UCSD-AML1 (cell line): ENCODE measurements around the gene IGSF21.

Experiments used
- DNase-seq: peaks from one replicate; lab custom pipeline; 2025; ENCODE audit not compliant: unreplicated experiment; lab: John Stamatoyannopoulos, UW

The IGSF21 gene

DNA sequence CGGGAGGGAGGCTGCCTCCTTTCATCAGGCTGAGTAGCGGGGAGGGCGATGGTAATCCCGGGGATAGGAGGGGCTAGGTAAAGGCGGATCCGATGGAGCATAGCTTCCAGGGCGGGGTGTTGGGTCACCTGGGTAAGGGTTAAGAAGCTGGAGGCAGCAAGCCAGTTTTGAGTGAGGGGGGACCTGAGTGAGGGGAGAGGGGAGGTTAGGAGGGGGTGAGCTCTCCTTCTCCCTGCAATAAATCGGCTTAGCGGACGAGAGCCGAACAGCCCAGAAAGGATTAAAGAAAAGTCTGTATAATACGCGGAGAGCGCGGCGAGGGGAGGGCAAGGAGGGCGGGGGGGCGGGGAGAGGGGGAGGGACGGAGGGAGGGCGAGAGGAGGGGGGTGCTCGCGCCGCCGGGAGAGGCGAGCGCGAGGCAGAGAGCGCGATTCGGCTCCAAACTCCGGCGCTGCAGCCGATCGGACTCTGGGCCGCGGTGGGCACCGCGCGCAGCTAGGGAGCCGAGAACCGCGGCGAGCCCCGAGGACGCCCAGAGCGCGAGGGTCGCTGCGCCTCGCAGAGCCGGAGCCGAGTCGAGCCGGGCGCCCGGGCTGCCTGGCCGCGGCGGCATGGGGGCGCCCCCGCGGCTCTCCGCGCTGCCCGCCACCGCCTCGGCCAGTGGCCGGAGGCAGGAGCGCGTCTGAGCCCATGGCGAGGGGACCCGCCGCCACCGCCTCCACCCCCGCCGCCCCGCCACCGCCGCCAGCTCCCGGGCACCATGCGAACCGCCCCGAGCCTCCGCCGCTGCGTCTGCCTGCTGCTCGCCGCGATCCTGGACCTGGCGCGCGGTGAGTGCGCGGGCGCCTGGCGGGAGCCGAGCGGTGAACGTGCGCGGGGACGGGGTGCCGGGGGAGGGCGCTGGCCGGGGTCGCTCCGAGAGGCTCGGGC is at the start of gene IGSF21:
TSS of gene IGSF21 (plus strand) at position 430 of the 930 bp plus-strand sequence. CDS start at position 761, 331 bp downstream.
- DNase-seq: no peak

DNA sequence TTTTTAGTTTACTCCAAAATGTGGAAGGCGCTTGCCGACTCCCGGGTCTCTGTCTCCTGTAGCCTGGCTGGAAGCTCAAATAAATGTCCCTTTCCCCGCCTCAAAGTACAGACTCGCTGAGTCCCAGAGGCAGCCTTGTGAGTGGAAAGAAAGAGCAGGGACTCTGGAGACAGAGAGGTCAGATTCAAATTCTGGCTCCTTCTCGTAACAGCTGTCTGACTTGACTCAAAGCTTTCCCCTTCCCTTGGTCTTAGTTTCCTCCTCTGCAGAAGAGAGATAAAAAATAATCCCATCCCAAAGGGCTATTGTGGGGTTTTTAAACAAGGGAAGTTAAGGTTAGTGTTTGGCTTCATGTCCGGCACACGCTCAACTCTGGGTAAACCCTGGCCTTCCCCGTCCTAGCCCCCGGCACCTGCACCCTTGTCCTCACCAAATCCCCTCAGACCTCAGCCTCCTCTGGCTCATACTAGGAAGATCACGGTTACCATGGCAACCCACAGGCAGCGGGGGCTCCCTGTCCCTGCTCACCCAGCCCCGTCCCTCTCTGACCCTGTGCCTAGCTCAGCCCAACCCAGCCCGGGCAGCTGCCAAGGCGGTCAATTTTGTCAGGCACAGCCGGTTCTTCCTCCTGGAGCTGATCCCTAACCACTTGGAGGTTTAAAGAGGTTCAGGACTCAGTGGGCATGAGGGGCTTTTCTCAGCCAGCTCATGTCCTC is 49.2 kb upstream of the IGSF21 start:
- DNase-seq: no peak

DNA sequence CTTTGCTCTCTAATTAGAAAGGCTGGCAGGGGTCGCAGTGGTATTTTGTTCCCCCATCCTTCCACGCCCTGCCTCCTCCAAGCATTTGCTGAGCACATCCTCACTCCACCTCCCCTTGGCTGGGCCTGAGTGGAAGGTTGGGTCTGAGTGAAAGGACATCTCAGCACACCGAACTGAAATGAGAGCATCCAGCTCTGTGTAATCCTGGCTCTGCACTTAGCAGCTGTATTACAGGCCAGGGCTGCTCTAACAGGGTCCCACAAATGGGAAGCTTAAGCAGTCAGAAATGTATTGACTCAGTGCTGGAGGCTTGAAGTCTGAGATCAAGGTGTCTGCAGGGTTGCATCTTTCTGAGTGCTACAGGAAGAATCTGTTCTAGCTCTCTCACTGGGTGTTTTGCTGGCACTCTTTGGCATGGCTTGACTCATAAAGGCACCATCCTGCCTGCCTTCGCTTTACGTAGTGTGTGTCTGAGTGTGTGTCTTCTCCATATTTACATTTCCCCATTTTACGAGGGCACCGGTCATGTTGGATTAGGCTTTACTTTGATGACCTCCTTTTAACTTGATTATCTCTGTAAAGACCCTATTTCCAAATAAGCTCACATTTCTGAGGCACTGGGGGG is 48.5 kb upstream of the IGSF21 start:
- DNase-seq: no peak

DNA sequence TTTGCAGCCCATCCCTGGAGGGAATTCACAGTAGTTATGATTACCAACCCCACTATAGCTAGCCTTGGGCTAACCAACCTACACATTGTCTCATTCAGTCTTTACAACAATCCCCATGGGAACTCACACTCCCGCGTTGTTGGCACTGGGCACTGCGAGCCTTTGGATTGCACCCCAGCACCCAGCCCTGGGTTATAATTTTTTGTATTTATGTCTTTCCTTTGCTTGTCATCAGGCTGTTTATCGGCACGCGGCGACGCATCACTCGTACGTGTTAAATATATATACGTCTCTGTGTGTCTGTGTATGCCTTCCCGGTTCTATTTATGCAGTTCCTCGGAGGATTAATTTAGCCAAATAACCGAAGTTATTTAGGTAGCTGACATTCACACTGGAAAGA is 47.2 kb upstream of the IGSF21 start:
- DNase-seq: no peak

DNA sequence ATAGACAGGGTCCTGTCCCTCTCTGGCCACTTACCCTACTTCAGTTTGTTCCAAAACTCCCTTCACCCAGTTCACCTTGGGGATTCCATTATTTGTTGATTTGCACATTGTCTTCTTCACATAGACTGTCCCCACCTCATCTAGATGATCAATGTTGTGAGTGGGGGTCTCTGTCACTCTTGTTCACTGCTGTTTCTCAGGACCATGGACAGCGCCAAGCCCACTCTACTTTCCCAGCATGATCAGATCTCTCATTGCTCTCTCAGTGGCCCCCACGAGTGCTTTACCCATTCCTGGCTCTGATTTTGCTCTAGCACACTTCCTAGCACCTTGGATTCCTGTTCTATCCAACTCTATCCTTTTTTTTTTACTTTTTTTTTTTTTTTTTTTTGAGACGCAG is 45.4 kb upstream of the IGSF21 start:
- no peak for DNase-seq

DNA sequence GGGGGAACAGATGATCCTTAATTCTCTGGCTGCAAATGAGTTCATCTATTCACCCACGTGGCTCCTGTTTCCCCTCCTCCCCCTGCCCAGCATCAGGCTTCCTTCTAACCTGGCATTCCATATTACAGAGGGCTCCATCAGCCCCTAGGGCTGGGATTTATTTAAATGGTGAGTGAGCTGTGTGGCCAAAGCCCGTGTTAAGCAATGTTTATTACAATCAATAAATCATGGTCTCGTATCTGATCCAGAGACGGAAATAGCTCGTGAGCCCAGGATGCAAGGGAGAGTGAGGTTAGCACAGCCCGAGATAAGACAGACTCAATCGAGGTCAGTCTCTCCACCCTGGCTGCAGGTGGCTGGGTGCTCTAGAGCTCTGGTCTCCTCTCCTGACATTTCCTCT is 43.1 kb upstream of the IGSF21 start:
- no peak for DNase-seq

DNA sequence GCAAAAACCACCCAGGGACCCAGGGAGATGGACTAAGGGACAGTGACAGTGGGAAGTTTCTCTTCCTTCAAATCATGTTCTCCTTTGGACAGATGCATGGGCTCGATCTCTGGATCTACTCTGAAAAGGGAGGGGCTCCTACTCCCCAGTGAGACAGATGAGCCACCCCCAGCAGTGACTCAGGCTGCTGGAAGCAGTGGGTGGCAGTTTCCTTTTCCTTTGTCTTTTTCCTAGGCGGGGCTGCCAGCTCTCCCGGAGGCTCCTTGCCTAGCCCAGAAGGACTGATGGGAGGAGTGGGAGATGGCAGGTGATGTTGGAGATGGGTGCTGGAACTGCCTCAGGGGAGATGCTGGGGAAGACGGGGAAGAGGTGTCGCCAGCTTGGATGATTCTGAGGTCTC is 41.0 kb upstream of the IGSF21 start:
- DNase-seq: no peak

DNA sequence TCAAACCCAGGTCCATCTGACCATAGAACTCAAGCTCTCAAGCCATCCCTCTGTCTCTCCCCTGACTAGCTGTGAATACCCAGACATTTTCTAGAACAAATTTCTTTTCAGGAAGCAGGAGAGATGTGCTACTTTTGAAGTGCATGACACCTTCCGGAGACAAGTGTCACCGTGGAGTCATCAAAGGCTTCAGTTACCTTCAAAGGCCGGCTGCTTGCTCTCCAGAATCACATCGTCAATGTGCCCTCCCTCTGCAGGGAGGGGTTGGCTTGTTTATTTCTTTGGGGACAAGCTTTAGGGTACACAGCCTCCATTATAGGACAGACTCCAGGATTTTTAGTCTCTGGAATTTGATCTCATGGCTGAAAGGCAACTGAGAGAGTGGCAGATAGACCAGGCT is 37.7 kb upstream of the IGSF21 start:
- DNase-seq: no peak

DNA sequence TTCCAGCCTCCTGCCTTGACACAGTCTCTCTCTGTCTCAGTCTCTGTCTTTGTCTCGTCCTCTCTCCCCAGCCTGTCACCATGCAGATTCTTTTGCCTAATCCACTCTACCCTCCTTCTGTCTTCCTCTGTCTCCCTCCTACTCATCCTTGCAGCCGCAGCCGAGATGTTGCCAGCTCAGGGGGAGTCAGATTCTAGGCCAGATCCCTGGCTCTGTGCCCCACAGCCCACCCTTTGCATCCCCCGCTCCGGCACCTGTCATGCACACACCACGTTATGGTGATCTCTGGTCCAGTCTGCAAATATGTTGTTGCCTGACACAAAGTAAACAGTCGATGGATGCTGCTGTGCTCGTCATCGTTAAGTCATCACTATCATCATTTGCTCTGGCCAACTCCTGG is 35.5 kb upstream of the IGSF21 start:
- no peak for DNase-seq

DNA sequence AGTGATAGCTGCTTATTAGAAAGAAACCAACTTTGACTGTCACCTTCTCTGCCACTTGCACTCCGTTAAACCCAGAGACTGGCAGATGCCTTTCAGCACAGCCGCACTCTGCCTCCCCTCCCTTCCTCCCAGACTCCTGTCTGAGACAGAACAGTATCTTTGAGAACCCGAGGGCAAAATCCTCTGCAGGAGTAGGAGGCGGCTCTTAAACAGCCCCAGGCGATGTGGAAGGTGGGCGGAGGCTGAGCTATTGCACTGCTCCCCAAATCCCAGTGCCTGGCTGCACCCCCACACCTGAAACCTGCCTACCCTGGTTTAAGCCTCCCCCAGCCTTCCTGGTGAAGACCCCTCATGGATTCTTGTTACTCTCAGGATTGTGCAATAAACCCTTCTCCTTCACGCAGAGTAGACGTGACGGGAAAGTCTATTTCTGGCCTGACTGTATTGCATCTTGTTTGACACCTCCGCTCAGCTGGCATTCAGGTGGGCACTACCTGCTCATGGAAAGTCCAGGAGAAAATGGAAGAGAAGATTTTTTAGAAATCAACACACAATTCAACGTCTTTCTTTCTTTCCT is 34.4 kb upstream of the IGSF21 start:
- DNase-seq: no peak

DNA sequence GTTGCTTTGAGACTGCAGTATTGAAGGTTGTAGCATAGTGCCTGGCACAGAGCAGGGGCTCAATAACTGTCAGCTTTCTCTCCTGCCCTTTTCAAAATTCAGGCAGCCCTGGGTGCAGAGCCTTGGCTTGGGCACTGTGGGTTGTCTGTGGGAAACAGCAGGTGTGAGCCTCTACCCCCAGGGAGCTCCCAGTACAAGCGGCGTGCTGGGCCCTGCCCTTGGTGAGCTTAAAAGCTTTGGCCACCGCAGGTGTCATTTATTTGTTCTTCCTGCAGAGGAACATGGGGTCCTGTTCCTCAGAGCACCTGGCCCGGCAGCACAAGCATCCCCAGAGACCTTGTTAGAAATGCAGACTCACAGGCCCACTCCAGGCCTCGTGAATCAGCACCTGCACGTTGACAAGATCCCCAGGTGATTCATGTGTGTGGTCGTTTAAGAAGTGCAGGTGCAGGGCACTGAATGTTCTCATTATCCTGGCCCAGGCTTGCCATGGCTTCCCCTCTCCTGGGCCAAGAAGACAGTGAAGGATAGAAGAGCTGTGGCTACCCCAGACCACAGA is 29.9 kb upstream of the IGSF21 start:
- DNase-seq: no peak

DNA sequence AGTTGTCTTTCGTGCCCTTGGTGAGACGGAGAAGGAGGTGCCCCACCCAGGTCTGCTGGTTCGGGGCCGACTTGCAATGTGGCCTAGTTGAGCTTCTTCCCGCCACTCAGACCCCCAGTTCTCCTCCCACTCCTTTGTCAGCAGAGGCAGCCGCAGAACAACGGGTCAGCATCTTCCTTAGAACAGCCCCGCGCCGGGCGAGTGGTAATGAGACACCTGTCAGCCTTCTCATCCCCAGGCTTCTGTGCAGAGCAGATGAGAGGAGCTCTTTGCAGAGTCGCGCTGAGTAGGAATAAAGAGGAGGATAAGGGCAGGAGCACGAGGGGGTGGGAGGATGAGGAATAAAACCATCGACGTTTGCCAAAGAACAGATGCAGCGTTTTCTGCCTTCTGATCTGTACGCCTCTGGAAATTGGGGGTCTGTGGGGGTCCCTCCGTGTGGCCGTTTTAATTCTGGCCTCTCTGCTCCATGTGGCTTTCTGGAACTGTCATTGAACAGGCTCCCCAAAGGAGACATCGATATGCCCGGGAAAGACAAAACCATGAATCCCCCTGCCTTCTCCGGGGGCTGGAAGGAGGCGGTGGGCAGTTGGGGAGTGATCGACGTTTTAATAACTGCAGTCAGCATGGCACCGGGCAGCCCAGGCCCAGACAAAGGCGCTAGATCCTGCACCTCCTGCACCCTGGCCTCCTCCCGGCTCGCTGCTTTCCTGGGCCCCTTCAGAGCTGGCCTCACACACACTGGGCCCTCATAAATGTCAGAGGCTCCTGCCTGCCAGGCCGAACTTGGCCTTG is 27.5 kb upstream of the IGSF21 start:
- DNase-seq: no peak

DNA sequence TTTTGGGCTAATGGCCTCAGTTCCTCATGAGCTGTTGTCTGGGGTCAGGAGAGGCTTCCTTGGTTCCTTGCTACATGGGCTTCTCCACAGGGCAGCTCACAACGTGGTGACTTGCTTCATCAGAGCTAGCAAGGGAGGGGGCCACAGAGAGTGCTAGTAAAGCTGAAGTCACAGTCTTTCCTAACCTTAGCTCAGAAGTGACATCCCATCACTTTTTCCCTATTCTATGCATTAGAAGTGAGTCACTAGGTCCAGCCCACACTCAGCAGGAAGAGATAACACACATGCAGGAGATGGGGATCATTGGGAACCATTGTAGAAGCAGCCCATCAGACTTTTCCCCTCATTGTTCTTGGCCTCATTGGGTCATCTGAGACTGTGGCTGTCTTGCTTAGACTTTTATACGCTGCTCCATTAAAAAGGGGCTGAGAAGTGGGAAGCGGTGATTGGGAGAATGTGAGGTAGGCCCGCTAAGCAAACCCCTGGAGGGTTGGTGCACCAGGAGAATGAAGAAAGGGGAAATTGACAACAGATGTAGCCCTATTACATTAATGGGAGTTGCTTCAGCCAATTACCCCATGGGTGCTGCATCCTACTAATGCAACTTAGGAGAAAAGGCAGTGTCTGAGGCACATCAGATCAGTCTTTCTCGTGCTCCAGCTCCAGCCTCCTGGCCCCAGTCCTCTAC is 22.1 kb upstream of the IGSF21 start:
- no peak for DNase-seq

DNA sequence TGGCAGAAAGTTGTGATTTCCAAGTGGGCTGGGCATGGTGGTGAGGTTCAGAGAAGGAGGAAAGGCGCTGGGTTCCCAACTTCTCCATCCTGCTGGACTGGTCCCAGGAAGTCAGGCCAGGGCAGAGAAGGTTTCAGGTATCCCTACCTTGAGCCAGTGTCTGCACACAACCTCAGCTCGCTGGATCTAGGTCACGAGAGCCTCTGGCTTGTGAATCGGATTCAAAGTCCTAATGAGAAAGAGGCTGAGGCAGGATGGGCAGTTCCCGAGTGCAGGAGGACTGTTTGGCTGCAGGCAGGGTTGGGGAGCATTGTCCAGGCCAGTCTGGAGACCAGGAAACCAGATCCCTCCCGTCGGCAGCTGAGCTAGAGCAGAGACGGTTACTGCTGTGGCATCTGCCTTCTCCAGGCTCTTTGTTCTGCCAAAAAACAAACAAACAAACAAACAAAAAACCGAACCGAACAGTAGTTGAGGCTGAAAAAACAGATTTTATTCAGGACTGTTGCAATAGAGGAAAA is 19.5 kb upstream of the IGSF21 start:
- no peak for DNase-seq

DNA sequence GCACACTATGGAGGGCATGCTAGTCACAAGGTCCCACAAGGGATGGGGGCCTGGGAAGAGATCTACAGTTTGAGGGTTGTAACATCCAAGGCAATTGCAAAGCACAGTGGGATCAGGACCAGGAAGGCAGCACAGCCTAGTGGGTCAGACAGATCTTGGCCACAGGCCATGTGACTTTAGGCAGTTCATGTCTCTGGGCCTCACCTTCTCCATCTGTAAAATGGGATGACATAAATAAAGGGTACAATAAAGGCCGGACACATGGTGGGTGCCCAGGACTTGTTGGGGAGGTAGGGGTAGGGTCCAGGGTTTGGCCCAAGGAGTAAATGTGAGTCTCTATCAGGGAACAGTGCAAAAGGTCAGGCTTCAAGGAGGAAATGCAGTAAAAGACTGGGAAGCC is 18.1 kb upstream of the IGSF21 start:
- no peak for DNase-seq

DNA sequence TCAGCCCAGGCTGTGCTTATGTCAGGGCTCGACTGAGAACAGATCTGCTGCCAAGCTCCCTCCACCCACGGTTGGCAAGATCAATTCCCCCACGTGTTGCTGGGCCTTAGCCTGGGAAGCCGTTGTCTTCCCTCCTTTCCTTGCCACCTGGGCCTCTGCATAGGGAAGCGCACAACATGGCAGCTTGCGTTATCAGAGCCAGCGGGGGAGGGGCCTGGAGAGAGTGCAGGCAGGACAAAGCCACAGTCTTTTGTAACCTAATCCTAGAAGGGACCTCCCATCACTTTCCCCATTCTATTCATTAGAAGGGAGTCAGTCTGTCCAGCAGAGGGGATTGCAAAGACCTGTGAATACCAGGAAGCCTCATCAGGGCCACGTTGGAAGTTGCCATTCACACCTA is 17.0 kb upstream of the IGSF21 start:
- no peak for DNase-seq

DNA sequence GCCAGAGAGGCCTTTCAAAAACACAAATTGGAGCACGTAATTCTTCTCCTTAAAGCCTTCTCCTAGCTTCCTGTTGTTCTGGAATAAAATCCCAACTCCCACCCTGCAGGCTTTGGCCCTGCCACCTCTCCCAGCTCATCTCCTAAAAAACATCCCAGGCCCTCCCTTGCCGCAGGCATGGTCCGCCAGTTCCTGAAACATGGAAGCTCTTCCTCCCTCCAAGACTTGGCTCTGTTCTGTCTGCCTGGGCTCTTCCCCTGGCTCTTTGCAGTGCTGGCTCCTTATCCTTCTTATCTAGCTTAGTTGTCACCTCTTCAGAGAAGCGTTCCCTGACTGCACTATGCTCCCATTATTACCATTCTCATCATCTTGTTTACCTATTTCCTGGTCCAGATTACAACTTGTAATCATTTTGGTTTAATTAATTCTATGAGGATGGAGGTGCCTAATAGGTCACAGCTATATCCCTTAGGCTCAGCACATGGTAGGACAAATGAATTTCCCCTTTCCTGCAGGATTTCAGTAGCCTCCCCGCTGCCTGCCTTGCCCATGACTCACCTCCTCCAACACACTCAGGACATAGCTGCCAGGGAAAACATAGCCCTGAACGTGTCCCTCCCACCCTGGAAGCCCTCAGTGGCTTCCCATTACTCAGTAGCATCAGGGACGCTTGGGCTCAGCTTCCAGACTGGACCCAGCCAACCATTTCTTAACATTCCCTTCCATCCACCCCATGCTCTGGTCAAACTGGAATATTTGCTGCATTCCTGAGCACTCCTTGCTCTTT is 15.7 kb upstream of the IGSF21 start:
- DNase-seq: no peak

DNA sequence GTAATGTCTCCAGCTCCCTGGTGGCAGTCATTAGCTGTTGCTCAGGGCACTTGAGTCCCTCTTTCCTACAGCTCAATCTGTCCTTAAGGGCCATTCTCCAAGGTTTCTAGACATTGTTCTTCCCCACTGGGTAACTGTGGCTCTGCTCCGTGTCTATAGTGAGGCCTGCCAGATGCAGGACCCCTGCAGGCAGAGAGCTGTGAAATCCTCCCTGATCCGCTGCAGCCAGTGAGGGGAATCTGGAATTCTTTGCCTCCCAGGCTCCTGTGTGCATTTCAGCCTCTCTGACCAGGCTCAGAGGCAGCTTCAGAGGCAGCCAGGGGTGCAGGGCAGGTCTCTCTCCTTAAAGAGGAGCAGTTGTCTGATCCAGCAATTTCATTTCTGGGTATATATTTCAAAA is 14.4 kb upstream of the IGSF21 start:
- DNase-seq: no peak

DNA sequence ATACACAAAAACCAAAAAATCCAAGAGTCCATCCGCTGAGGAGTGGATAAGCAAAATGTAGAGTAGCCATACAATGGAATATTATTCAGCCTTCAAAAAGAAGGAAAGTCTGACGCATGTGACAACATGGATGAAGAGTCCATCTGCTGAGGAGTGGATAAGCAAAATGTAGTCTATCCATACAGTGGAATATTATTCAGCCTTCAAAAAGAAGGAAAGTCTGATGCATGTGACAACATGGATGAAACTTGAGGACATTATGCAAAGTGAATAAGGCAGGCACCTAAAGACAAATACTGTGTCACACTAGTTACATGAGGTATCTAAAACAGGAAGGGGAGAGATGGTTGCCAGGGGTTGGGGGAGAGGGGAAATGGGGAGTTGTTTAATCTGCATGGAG is 14.0 kb upstream of the IGSF21 start:
- no peak for DNase-seq
